HL-60 (cell line): ENCODE data around the gene ELAVL1.

Experiments used
- DNase-seq, 2 experiments: peaks; one replicate each; pipeline ENCODE4 v3.0.0-alpha.2; 2010 to 2020; ENCODE audit warnings: low read depth in 1 of 2, low spot score in 1 of 2
- H3K27ac ChIP-seq: fragments of 250-450 bp; sonication (Bioruptor Pico); replicated peaks from 2 replicates; pipeline ENCODE4 v1.5.1; 2020; ENCODE audit warnings: mild to moderate bottlenecking, moderate library complexity
- H3K27me3 ChIP-seq: fragments of 250-450 bp; sonication (Bioruptor Pico); 2 replicates; pipeline ENCODE4 v1.5.1; 2021; ENCODE audit warnings: mild to moderate bottlenecking, moderate library complexity; ENCODE audit not compliant: insufficient read depth, poor library complexity, severe bottlenecking
- H3K4me3 ChIP-seq: replicated peaks from 2 replicates; pipeline ENCODE4 v1.5.1; 2011; ENCODE audit warnings: mild to moderate bottlenecking, control low read depth, low read length; ENCODE audit not compliant: insufficient read depth
- GABPA ChIP-seq: IDR thresholded peaks from 2 replicates; pipeline ENCODE4 v1.6.1; 2012; ENCODE audit warnings: low read depth
- POLR2AphosphoS5 ChIP-seq: IDR thresholded peaks from 2 replicates; pipeline ENCODE4 v1.6.1; 2012; ENCODE audit warnings: low read depth
- SPI1 ChIP-seq: IDR thresholded peaks from 2 replicates; pipeline ENCODE4 v1.6.1; 2012; ENCODE audit warnings: low read depth, mild to moderate bottlenecking, borderline replicate concordance
- TF ChIP-seq, protein P1 (sequence below): IDR thresholded peaks from one replicate; pipeline ENCODE4 v1.5.1; 2011; ENCODE audit warnings: low read length, control low read depth, inconsistent platforms; ENCODE audit not compliant: insufficient read depth
- TF ChIP-seq, protein P2 (sequence below): IDR thresholded peaks from 2 replicates; pipeline ENCODE4 v1.6.1; 2012; ENCODE audit warnings: low read depth; ENCODE audit not compliant: insufficient replicate concordance

Gene ELAVL1

DNA sequence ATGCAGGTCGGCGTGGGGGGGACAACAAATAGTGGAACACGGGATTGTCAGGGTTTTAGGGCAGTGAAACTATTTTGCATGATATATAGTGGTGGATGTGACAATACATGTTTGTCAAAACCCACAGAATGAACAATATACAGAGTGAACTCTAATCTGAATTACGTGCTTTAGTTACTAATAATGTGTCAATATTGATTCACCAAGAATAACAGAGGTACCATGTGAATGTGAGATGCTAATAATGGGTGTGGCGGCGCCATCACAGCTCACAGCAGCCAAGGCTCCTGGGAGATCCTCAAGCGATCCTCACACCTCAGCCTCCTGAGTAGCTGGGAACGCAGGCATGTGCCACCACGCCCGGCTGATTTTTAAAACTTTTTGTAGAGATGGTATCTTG is 12.9 kb downstream of the ELAVL1 start:
- no peak for TF ChIP-seq SPI1
- no peak for TF ChIP-seq GABPA
- DNase-seq: no peak
- Histone ChIP-seq H3K27me3 (no peaks in the 10 kb centered on the region), H3K4me3 (no peak overlapping the region), H3K27ac (no peak overlapping the region)

DNA sequence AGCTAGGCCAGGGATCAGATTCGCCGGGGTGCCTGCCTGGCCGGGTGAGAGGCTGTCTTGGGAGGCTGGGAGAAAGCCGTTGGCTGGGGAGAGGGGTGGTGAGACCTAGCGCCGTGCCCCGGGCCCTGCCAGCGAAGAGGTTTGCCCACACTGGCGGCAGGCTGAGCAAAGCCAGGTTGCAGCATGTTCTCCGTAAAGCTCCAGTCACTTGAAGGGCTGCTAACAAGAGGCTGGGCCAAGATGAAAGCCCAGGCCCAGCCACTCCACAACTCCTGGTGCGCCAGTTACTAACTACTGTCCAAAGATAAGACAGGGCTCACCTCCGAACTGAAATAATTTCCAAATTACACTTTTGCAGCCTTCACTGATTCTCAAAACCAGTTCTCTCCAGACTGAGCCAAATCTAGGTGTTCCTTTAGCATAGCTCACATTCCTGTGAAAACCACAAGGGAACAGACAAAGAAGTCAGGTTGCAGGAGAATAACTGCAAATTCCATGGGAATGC is 16.3 kb downstream of the ELAVL1 start:
- Histone ChIP-seq H3K4me3 (no peak overlapping the region), H3K27me3 (no peaks in the 10 kb centered on the region), H3K27ac (no peak overlapping the region)
- DNase-seq: no peak
- no peak for TF ChIP-seq POLR2AphosphoS5
- no peak for TF ChIP-seq SPI1

DNA sequence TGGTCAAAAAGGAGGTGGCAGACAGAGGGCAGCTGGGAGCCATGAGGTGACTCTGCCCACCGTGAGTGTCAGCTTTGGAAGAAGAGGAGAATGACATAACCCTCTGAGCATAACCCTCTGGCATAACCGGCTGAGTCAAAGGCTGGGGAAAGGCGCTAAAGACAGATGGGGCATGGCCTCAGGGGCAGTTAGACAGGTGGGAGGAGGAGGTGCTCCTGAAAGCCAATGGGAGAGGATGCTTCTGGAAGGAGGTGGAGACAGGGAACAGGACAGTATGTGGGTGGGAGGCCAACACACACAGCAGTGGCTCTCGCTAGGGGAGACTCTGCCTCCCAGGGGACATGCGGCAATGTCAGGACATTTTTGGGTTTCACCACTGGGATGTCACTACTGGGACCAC is 17.1 kb downstream of the ELAVL1 start:
- no peak for DNase-seq
- TF ChIP-seq, protein P1, sequence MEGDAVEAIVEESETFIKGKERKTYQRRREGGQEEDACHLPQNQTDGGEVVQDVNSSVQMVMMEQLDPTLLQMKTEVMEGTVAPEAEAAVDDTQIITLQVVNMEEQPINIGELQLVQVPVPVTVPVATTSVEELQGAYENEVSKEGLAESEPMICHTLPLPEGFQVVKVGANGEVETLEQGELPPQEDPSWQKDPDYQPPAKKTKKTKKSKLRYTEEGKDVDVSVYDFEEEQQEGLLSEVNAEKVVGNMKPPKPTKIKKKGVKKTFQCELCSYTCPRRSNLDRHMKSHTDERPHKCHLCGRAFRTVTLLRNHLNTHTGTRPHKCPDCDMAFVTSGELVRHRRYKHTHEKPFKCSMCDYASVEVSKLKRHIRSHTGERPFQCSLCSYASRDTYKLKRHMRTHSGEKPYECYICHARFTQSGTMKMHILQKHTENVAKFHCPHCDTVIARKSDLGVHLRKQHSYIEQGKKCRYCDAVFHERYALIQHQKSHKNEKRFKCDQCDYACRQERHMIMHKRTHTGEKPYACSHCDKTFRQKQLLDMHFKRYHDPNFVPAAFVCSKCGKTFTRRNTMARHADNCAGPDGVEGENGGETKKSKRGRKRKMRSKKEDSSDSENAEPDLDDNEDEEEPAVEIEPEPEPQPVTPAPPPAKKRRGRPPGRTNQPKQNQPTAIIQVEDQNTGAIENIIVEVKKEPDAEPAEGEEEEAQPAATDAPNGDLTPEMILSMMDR: no peak
- TF ChIP-seq, protein P2, sequence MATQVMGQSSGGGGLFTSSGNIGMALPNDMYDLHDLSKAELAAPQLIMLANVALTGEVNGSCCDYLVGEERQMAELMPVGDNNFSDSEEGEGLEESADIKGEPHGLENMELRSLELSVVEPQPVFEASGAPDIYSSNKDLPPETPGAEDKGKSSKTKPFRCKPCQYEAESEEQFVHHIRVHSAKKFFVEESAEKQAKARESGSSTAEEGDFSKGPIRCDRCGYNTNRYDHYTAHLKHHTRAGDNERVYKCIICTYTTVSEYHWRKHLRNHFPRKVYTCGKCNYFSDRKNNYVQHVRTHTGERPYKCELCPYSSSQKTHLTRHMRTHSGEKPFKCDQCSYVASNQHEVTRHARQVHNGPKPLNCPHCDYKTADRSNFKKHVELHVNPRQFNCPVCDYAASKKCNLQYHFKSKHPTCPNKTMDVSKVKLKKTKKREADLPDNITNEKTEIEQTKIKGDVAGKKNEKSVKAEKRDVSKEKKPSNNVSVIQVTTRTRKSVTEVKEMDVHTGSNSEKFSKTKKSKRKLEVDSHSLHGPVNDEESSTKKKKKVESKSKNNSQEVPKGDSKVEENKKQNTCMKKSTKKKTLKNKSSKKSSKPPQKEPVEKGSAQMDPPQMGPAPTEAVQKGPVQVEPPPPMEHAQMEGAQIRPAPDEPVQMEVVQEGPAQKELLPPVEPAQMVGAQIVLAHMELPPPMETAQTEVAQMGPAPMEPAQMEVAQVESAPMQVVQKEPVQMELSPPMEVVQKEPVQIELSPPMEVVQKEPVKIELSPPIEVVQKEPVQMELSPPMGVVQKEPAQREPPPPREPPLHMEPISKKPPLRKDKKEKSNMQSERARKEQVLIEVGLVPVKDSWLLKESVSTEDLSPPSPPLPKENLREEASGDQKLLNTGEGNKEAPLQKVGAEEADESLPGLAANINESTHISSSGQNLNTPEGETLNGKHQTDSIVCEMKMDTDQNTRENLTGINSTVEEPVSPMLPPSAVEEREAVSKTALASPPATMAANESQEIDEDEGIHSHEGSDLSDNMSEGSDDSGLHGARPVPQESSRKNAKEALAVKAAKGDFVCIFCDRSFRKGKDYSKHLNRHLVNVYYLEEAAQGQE: no peak
- no peak for TF ChIP-seq GABPA
- TF ChIP-seq SPI1: no peak
- TF ChIP-seq POLR2AphosphoS5: no peak
- no peak overlapping the region for H3K27ac ChIP-seq
- H3K4me3 ChIP-seq: no peak overlapping the region
- H3K27me3 ChIP-seq: no peaks in the 10 kb centered on the region

DNA sequence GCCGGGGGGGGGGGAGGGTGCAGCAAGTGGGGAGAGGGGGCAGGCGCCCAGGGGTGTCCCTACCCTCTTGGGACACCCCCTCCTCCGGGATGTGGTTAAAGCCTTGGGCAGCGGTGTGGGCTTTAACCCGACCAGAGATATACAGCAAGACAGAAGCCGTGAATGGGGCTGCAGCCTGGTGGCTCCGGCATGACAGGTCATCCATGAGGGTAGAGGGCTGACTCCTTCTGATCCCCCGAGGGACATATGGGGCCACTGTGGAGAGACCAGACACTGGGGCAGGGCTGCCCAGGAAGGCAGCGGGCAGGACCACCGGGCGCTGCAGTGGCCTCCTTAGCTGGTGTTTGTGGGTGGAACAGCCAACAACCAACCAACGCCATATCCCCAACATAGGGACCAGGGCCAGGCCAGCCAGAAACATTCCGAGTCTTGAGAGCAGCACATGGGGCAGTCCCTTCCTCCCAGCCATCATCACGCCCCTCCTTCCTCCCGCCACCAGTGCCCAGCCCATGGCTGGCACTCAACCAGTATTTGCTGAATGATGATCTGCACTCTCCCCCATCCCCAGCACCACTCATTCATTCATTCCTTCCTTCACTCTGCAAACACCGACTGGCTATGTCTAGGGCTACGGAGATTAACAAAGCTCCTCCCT is 18.2 kb downstream of the ELAVL1 start:
- H3K27ac ChIP-seq: no peak overlapping the region
- TF ChIP-seq, protein P2: no peak
- TF ChIP-seq GABPA (no peak), SPI1 (no peak), POLR2AphosphoS5 (no peak)
- TF ChIP-seq, protein P1: no peak
- H3K4me3 ChIP-seq: no peak overlapping the region
- no peaks in the 10 kb centered on the region for H3K27me3 ChIP-seq
- DNase-seq: no peak

DNA sequence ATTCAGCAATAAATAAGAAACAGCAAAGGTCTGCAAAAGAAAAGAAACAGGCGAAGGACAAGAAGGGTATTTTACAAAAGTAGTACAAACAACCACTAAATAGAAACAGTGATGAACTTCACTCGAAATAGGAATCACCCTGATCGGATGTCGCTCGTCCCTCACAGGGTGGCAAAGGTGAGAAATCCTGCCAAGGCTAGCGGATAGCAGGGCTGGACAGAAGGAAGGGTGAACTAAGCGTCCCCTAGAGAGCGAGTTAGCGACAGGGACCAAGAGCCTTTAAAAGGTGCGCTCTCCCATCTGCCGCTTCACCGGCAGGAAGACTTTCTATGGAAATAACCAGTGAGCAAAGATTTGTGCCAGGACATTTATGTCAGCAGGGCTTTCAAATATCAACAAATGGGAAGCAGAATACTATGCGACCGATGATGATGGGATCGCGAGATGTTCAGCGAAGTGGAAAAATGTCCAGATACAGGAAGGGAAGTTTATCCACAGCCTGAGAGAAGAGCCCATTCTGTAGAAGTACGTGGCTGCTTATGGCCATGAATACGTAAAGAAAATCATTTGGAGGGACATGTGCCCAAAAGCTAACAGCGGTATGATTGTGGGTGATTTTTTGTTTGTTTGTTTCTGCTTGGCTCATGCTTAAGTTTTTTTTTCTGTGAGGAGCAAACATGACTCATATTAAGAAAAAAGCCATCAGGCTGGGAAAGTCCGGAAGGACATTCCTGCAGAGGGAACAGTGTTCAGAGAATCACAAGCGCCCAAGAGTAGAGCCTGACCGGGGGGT is 18.9 kb downstream of the ELAVL1 start:
- Histone ChIP-seq H3K27ac (no peak overlapping the region), H3K4me3 (no peak overlapping the region), H3K27me3 (no peaks in the 10 kb centered on the region)
- no peak for TF ChIP-seq SPI1
- TF ChIP-seq, protein P1: no peak
- TF ChIP-seq POLR2AphosphoS5: no peak
- TF ChIP-seq GABPA: no peak
- TF ChIP-seq, protein P2: no peak
- no peak for DNase-seq
